Adrenal gland (tissue), 5 donors: Measurements from ENCODE around the gene P2RY8.

Source experiments
- CTCF ChIP-seq, 6 experiments: fragments of 450-650 bp in 4 of 6; fragments of 200-600 bp in 2 of 6; sonication (generic) in 1 of 6; IDR thresholded peaks; 1 replicate in 5 of 6; 2 replicates in 1 of 6; pipeline versions ENCODE4 v1.5.1 to v1.8.0; 2016 to 2021; ENCODE audit warnings: antibody characterized with exemption in 6 of 6, mild to moderate bottlenecking in 2 of 6, moderate library complexity in 1 of 6
- POLR2A ChIP-seq, 2 donors: fragments of 450-650 bp; IDR thresholded peaks; one replicate each; pipeline ENCODE4 v1.6.1; 2017; ENCODE audit warnings: antibody characterized with exemption in 2 of 2, mild to moderate bottlenecking in 2 of 2, moderate library complexity in 1 of 2
- donor health status: DM: no; HTN: no; CAD: no.

GRCh38 chrX:1527457-1527856, 9.5 kb downstream of the P2RY8 start:
- TF ChIP-seq CTCF (IDR thresholded peaks at IDR 0.05) (no peak), POLR2A (IDR thresholded peaks at IDR 0.05) (no peak)
